Activated CD8-positive, alpha-beta memory T cell treated with anti-CD3 and anti-CD28 coated beads for 4 hours (primary cell): Measurements from ENCODE around the gene PNPO.

Experiments used
- DNase-seq, 2 donors: peaks; one replicate each; pipeline ENCODE4 v3.0.0-alpha.2; 2020; ENCODE audit warnings: low read depth in 2 of 2

PNPO gene

DNA sequence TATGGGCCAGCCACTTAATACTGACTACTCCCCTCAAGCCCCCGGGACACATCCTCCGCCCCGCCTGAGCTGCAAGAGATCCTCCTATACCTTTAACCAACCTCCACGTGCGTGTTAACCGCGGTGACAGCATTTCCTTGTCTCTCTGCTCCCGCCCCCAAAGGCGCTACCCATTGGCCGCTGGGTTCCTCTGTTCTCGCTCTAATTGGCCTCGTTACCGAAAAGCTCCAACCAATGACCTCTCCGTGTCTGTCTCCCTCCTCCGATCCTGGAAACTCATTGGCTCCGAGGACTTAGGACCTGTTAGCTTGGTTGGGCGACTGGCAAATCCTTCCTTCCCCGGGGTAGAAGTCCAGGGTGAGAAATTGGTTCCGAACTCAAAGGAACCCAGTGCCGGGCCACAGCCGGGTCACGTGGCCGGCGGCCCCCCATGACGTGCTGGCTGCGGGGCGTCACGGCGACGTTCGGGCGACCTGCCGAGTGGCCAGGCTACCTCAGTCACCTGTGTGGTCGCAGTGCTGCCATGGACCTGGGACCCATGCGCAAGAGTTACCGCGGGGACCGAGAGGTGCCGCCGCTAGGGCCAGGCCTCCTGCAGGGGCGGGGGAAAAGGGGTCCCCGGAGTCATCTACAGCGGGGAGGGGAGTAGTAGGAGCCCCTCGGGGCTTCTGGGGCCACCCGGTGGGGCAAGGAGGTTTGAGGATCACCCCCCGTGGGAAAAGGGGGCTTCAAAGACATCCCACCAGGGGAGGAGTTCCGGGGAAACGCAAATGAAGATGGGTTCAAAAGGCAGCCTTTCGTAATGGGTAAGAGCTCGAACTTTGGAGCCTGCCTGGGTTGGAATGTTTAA lies at the start of gene PNPO:
TSS of gene PNPO (plus strand) at position 326 of the 850 bp plus-strand sequence. CDS start at position 431, 105 bp downstream.
- DNase-seq: peak; percentile 87 to 95

DNA sequence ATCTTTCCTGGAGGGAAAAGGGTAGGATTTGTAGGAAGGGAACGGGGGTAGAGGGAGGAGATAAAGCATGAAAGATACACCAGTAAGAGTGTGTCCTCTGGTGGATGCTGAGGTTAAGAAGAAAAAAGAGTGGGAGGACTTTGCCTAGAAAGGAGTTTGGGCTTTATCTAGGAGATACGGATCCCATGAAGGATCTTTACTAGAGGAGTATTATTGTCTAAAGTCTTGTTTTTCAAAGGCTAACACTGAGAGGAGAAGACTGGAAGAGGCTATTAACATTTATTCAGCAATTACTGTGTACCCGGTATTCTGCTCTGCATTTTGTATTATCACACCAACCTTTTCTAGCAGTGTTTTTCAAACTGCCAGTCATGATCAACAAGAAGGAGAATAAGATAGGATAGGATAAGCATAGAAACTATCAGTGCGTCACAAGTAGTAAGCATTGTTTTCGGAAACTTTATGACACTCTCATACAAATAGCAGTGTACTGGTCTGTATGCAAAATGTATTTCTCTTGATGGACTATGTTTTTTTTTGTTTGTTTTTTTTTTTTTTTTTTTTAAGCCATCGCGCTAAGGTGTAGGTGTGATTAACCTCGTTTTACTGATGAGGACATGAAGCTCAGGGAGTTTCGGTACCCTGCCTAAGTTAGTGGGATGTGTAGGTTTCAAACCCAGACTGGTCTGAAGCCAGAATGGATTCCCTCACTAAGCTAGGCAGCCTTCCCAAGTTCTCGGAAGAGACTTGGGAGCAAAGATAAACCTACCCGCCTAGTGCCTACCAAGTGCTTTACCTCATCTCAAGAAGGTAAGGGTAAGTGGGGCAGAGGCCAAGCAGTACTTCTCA lies 46.6 kb upstream of the PNPO start:
- DNase-seq: no peak

DNA sequence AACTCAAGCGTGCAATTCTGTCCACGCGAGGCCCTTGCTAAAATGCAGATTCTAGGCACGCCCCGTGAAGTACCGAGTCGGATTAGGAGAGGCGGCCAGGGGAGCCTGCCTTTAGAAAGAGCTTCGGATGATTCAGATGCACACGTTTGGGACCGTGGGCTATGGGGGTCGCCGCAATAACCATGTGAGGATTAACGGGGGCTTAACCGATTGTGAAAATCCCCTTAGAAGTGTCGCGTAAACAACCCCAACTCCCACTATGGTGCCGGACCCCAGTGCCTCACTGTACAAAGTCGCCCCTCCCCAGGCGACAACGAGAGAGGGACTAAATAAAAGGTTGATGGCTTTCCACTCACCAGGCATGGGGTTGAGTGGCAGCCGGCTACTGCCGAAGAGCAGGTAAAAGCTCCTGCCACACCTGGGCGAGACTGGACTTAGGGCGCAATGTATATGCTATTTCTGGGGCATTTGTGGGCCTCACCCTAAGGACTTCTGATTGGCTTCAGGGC lies 46.0 kb upstream of the PNPO start:
- DNase-seq: no peak

DNA sequence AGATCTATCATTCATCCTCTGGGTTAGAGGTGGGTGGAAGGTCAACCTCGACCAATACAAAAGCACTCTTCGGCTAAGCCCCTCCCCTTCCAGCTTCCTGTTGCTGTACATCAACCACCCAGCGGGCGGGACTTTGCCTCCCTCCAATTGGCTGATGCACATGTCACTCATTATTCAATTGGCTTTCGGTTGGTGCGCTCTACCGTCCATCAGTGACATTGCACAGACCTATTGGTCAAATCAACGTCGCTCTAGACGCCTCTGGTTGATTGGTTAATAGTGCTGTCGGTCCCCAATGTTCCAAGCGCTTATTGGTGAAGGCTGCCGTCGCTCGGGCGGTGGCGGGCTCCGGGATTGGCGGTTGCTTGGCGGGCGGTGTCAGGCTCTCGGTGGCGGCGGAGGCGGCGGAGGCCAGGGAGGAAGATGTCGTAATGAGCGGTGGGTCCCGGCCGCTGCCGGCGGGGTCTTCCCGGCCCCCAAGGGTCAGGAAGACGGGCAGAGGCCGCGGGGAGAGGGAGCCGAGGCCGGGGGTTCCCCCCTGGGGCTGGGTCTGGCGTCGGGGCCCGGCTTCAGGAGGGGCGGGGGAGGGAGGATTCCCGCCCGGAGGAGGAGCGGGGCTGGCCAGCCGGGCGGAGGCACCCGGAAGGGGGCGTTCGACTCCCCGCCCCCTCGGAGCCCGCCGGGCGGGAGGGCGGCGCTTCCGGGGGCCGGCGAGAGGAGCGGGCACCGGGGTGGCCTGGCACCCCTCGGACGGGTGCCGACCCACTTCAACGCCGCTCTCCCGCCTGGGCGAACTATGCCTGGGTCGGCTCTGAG lies 45.3 kb upstream of the PNPO start, which contains the start of gene SP2:
TSS of gene SP2 (plus strand) at position 381 of the 816 bp plus-strand sequence. CDS start at position 432, 51 bp downstream.
- peak; percentile 98 to 99 for DNase-seq

DNA sequence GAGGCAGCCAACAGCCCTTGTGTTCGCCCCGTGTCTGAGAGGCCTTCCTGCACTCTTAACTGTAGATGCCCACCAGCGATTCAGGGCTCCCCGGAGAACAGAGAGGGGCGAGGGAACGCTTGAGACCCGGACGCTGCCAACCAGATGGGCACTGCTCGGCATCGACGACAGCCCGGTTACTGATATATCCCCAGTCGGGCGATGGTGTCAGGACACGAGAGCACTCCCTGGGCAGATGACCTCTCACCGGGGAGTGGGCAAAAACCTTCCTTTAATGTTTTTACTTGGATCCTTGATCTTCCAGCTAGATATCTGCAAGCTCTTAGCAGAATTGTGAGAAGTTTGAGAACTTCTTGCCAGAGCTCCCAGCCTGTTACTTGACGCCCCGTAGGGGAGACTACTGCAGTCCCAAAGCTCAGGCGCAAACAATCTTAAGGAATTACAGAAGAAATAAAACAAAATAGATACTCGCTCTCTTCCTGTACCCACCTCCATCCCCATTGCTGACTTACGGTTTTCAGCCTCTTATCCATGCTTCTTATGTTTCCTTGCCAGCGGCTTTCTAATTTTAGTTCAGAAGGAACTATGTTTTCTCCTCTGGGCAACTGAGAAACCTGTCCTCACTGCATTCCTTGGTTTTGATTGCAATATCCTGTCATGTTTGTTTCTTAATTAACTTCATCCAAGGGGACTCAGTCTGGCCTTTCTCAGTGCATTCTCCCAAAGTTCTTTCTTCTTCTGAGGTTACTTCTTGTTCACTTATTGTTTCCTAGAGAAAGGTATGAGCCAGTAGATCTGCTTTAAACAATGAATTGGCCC lies 44.5 kb upstream of the PNPO start:
- no peak for DNase-seq

DNA sequence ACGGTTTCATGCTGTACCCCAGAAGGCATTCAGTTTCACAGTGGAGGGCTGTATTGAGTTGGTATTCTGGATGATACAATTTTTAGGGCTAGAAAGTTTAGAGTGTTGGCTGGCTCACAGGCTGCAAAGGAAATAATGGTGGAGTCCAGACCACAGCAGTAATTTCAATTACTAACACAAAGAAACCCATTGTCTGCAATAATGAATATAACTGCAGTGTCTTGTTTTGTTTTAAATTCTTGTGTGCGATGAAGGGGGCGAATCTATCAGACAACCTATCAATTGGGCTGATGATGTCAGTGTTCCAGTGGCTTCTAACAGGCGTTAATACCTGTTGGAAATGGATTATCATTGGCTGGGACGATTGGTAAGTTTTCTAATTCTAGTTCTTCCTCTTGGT lies 43.8 kb upstream of the PNPO start:
- DNase-seq: no peak

DNA sequence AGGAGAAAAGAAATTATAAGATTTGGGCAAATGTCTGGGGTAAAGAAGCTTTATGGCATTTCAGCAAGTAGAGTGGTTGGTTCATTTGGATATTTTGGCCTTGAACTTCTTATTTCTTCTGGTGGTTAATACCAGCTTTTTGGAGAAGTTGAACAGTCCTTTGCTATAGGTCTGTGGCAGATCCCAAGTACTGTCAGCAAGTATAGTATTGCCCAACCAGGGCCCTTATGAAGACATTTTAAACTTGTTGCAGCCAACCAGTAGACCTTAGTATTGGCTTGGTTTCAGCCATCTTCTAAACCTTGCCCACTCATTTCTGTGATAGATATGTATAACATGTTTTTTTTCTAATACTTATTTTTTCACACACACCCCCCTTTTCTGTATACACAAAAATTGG lies 43.1 kb upstream of the PNPO start:
- no peak for DNase-seq

DNA sequence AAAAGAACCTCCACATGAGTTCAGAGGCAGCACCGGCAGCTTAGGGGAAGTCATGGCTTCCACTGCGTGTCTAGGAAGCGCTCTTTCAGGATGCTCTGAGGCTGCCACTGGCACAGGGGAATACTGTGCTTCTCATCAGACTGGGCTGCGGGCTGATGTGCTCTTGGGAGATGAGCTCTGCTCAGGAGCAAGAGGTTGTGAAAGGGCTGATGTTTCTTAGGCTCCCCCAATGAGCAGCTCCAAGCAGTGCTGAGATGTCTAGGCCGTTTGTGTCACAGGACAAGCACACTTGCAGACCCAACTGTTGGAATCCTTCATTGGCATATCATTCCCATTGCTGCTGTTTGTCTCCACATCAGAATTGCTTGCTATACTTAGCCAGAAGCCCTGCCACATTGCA lies 41.7 kb upstream of the PNPO start:
- no peak for DNase-seq

DNA sequence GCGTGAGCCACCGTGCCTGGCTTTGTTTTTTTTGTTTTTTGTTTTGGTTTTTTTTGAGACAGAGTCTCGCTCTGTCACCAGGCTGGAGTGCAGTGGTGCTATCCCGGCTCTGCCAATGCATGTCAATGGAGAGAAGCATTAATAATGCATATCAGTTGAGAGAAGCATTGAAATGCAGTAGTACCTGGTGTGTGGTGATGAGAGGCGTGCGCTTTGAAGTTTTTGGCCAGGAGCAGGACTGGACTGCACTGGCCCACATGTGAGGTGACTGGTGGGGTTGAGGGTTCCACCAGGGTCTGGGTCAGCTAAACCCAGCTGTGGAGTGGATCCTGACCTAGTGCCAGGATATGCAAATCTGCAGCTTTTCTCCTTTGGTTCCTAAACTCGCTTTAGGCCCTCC lies 39.9 kb upstream of the PNPO start:
- no peak for DNase-seq

DNA sequence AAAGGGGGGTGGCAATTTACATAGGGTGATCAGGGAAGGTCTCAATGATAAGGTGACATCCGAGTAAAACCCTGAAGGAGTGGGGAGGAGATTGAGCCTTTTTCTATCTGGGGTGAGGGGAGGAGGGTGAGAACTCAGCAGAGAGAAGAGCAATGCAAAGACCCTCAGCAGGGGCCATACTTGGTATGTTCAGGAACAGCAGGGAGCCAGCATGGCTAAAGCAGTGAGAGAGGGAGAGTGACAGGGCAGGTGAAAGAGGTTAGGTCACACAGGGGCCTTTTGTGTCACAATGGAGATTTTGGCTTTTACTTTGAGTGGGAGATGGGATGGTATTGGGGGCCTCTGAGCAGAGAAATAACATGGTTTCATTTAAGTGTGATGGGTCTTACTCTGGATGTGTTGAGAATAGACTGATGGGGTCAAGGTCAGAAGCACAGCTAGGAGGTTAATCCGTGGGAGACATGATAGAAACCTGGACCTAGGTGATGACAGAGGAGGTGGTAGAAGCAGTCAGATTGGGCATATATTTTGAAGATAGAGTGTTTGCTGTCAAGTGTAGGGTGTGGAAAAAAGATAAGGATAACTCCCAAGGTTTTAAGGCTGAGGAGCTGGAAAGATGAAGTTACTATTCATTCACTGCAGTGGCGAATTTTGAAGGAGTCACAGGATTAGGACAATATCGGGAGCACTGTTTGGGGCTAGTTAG lies 39.2 kb upstream of the PNPO start:
- no peak for DNase-seq

DNA sequence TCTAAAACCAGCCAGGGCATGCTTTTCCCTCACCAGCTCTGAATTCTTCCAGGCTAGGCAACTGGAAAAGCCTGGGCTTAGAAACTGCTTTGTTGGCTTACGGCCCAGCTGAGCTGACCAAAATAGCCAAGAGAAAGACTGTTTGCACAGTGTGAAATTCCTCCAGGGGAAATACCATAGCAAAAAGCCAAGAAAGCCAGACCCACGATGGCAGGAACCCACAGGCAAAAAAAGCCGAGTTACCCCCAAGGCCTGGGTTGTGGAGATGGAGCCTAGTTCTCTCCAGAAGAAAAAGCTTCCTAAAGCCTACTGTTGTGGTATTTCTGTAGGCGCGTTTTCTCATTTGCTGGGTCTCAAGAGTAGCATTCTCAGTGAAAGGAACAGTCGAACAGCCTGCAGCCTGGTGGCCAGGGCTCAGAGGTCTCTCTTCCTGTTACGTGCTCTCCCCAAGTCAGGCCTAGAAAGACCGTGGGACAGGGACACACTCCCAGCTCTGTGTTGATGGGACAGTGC lies 36.1 kb upstream of the PNPO start:
- DNase-seq: no peak

DNA sequence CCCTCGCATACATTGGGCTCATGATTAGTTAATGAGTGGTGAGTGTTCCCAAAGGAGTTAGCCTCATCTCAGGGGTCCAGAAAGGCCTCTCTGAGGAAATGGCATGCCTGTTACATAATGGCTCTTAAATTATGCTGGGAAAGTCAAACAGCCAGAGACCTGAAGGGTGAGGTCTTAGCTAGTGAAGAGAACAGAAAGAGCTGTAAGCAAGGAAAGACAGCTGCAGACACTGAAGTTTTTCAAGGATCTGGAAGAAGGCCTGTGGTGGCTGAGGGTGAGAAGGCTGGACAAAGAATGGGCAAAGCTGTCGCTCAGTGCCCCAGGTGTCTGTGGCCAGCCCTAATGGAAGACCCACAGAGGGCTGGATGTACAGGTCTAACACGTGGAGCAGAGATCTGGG lies 34.9 kb upstream of the PNPO start:
- DNase-seq: no peak

DNA sequence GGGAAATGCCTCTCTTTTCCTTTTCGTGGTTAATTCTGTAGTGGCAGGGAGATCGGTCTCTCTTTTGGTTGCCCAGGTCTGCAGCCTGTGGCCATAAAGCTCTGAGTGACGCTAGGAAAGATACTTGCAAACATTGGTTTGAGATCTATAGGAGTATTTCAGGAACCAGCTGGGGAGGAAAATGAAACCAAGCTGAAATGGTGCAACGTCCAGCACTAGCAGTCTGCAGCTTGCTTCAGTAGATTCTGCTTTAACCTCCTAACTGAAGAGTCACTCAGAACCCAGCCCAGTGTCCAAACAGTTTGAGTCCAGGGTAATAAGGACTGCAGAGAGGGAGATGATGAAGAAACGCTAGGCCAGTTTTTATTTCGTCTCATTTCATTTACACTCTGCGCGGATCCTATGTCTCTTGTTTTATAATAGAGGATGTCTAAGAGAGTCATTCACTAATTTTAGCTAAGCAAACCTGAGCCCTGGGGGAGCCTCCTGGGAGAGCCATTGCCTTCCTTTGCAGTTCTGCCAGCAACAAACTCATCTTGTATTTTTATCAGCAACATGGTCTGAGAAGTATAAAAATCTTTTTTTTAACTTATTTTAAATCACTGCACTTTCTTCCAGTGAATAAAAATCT lies 33.3 kb upstream of the PNPO start:
- no peak for DNase-seq

DNA sequence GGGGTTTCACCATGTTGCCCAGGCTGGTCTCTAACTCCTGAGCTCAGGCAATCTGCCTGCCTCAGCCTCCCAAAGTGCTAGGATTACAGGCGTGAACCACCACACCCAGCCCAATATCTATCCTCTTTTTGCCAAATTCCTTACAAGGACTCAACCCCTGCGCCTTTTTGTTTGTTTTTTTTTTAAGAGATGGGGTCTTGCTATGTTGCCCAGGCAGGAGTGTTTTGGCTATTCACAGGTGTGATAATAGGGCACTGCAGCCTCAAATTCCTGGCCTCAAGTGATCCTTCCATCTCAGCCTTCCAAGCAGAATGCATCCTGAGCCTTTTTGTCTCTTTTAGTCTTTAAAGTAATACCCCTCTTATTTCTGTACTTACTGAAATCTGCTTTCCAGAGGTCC lies 28.3 kb upstream of the PNPO start:
- no peak for DNase-seq

DNA sequence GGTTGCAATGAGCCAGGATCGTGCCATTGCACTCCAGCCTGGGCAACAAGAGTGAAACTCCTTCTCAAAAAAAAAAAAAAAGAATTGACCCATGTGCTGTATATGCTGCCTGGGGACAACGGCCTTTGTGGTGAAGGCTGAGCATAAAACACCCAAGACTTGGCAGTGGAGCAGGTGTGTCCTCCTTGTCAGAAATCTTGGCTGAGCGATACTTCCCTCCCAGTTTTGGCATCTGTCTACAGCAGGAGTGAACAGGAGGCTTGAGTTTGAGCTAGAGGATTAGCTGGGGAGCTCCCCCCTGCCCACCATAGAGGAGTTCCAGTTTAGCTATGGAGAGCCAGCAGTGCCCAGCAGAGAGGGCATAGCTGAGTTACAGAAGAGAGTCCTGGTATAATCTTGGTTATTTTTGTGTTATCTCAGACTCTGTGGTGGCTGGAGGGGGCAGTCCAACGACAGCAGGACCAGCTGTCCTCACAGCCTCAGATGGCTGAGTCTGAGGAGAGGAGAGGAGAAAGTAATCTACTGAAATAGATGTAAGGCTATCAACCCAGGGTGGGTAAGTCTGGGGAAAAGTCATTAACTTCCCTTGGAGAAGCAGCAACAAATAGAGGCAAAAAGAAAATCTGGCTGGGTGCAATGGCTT lies 26.9 kb upstream of the PNPO start:
- no peak for DNase-seq

DNA sequence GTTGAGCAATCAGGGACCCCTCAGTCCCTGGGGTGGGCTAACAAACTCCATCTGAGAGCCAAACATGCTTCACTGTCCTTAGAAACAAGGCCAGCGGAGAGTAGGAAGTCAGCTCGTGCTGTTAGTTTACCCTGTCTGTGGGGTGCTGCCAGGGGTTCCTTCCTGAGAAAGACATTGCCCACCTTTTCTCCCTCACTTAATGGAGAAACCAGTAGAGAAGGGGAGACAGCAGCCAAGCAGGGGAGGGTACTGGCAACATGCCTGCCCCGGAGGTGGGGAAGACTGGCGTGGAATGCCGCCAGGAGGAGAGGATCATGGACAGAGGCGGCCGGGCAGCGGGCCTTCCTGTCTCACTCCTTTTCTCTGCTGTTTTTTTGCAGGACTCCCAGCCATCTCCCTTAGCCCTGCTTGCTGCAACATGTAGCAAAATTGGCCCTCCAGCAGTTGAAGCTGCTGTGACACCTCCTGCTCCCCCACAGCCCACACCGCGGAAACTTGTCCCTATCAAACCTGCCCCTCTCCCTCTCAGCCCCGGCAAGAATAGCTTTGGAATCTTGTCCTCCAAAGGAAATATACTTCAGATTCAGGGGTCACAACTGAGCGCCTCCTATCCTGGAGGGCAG lies 25.5 kb upstream of the PNPO start:
- DNase-seq: no peak

DNA sequence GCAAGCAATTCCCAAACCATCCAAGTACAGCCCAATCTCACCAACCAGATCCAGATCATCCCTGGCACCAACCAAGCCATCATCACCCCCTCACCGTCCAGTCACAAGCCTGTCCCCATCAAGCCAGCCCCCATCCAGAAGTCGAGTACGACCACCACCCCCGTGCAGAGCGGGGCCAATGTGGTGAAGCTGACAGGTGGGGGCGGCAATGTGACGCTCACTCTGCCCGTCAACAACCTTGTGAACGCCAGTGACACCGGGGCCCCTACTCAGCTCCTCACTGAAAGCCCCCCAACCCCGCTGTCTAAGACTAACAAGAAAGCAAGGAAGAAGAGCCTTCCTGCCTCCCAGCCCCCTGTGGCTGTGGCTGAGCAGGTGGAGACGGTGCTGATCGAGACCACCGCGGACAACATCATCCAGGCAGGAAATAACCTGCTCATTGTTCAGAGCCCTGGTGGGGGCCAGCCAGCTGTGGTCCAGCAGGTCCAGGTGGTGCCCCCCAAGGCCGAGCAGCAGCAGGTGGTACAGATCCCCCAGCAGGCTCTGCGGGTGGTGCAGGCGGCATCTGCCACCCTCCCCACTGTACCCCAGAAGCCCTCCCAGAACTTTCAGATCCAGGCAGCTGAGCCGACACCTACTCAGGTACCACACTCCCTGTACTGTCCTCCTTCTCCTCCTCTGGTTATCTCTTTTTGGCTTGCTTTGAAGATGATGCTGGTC lies 24.7 kb upstream of the PNPO start:
- DNase-seq: no peak

DNA sequence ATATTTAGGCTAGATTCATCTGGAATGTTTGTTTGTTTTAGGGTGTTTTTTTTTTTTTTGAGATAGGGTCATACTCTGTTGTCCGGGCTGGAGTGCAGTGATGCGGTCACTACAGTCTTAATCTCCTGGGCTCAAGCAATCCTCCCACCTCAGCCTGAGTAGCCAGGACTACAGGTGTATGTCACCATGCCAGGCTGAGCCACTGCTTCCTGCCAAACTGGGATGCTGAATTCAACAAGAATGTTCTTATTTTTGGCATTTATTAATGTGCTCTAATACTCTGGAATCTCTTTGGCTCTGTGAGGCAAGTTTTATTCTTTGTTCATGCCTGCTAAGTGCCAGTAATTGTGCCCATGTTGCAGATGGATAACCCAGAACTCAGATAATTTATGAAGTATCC lies 23.8 kb upstream of the PNPO start:
- DNase-seq: no peak
